IMR-90 (cell line): Measurements from ENCODE around the gene CSRP1. TPM values are rescaled to one million over a fixed set of nuclear protein-coding genes. Genes with fewer than 3 reads are reported as not detected.

Experiments
- ATAC-seq: fragments of 200-7000 bp; cut with Tn5 transposase; 2 replicates; pipeline ENCODE4 v1.9.1; 2020; ENCODE audit warnings: low read depth, mild to moderate bottlenecking, moderate library complexity
- BruUV-seq: library from RNA; stranded (reverse); fragments of 400-500 nt; replicated peaks from 2 replicates; lab custom pipeline; 2021; lab: Mats Ljungman, UMichigan
- CTCF ChIA-PET: fragments of 300-600 bp; formaldehyde crosslinking; extraction: SDS; loops from one replicate; lab custom pipeline; 2021; ENCODE audit warnings: antibody characterized with exemption; lab: Yijun Ruan, JAX
- POLR2A ChIA-PET: fragments of 300-600 bp; sonication (Branson Sonifier 250); formaldehyde crosslinking; loops from one replicate; lab custom pipeline; 2022; ENCODE audit warnings: antibody characterized with exemption; ENCODE audit not compliant: unreplicated experiment; lab: Charles Lee
- DNase-seq: peaks from one replicate; pipeline ENCODE4 v3.0.0; 2013
- H2AFZ ChIP-seq: replicated peaks from 2 replicates; pipeline ENCODE3; 2013; ENCODE audit warnings: low read length, mild to moderate bottlenecking; ENCODE audit not compliant: poor library complexity
- H2AK5ac ChIP-seq: 2 replicates; pipeline ENCODE4 v1.6.1; 2013; ENCODE audit warnings: low read depth, low read length, inconsistent platforms
- H2AK9ac ChIP-seq: replicated peaks from 2 replicates; pipeline ENCODE3; 2013; ENCODE audit warnings: mild to moderate bottlenecking, low read depth, low read length, moderate library complexity; ENCODE audit not compliant: poor library complexity
- H2BK120ac ChIP-seq: 2 replicates; pipeline ENCODE4 v1.6.1; 2013; ENCODE audit warnings: low read depth, low read length, inconsistent platforms
- H2BK15ac ChIP-seq: 3 replicates; pipeline ENCODE4 v1.6.1; 2013; ENCODE audit warnings: low read depth, low read length, inconsistent platforms
- H2BK20ac ChIP-seq: 2 replicates; pipeline ENCODE4 v1.6.1; 2013; ENCODE audit warnings: low read depth, mild to moderate bottlenecking, inconsistent platforms, low read length, moderate library complexity
- H2BK5ac ChIP-seq: 2 replicates; pipeline ENCODE4 v1.6.1; 2013; ENCODE audit warnings: mild to moderate bottlenecking, low read depth, low read length, inconsistent platforms; ENCODE audit not compliant: poor library complexity, severe bottlenecking
- H3K14ac ChIP-seq: replicated peaks from 2 replicates; pipeline ENCODE4 v1.6.1; 2013; ENCODE audit warnings: low read depth, low read length, inconsistent platforms
- H3K18ac ChIP-seq: 2 replicates; pipeline ENCODE4 v1.6.1; 2013; ENCODE audit warnings: low read depth, low read length, control low read depth
- H3K23ac ChIP-seq: 2 replicates; pipeline ENCODE4 v1.6.1; 2013; ENCODE audit warnings: low read depth, low read length, inconsistent platforms
- H3K27ac ChIP-seq: 2 replicates; pipeline ENCODE4 v1.5.1; 2013; ENCODE audit warnings: mild to moderate bottlenecking, control low read depth, low read length; ENCODE audit not compliant: insufficient read depth
- H3K27me3 ChIP-seq: 2 replicates; pipeline ENCODE4 v1.6.1; 2013; ENCODE audit warnings: low read length; ENCODE audit not compliant: control insufficient read depth, insufficient read depth
- H3K36me3 ChIP-seq: 2 replicates; pipeline ENCODE4 v1.6.1; 2013; ENCODE audit warnings: low read length, mixed read lengths; ENCODE audit not compliant: control insufficient read depth, insufficient read depth
- H3K4ac ChIP-seq: 2 replicates; pipeline ENCODE4 v1.6.1; 2013; ENCODE audit warnings: low read depth, low read length, inconsistent platforms
- H3K4me1 ChIP-seq: 2 replicates; pipeline ENCODE4 v1.6.1; 2013; ENCODE audit warnings: low read length, mixed read lengths; ENCODE audit not compliant: control insufficient read depth, insufficient read depth
- H3K4me2 ChIP-seq: 2 replicates; pipeline ENCODE4 v1.6.1; 2013; ENCODE audit warnings: low read depth, mild to moderate bottlenecking, control low read depth, low read length, moderate library complexity
- H3K4me3 ChIP-seq: 2 replicates; pipeline ENCODE4 v1.5.1; 2013; ENCODE audit warnings: low read depth, mild to moderate bottlenecking, control low read depth, low read length, moderate library complexity; ENCODE audit not compliant: insufficient read depth
- H3K56ac ChIP-seq: 2 replicates; pipeline ENCODE4 v1.6.1; 2013; ENCODE audit warnings: low read length, inconsistent platforms; ENCODE audit not compliant: insufficient read depth; ENCODE audit errors: extremely low read depth
- H3K79me1 ChIP-seq, 2 experiments: 2 replicates each; pipeline ENCODE4 v1.6.1; 2013; ENCODE audit warnings: low read length in 2 of 2, inconsistent platforms in 1 of 2, low read depth in 1 of 2
- H3K9ac ChIP-seq: 2 replicates; pipeline ENCODE4 v1.6.1; 2013; ENCODE audit warnings: low read depth, low read length, control low read depth
- H3K9me1 ChIP-seq: 2 replicates; pipeline ENCODE4 v1.6.1; 2013; ENCODE audit warnings: low read length, inconsistent platforms; ENCODE audit not compliant: insufficient read depth
- H3K9me3 ChIP-seq: 2 replicates; pipeline ENCODE4 v1.6.1; 2013; ENCODE audit warnings: low read length; ENCODE audit not compliant: control insufficient read depth, insufficient read depth
- H4K20me1 ChIP-seq: 2 replicates; pipeline ENCODE4 v1.6.1; 2013; ENCODE audit warnings: low read length, inconsistent platforms; ENCODE audit not compliant: insufficient read depth
- H4K5ac ChIP-seq: 2 replicates; pipeline ENCODE4 v1.6.1; 2013; ENCODE audit warnings: mild to moderate bottlenecking, low read depth, low read length, control low read depth
- H4K8ac ChIP-seq, 2 experiments: 2 replicates each; pipeline ENCODE4 v1.6.1; 2013; ENCODE audit warnings: low read depth in 2 of 2, low read length in 2 of 2, control low read depth in 1 of 2, inconsistent platforms in 1 of 2
- H4K91ac ChIP-seq: 2 replicates; pipeline ENCODE4 v1.6.1; 2013; ENCODE audit warnings: low read depth, low read length, inconsistent platforms; ENCODE audit not compliant: insufficient read depth
- BHLHE40 ChIP-seq: fragments of 150-350 bp; IDR thresholded peaks from 2 replicates; pipeline ENCODE4 v1.6.1; 2016; ENCODE audit warnings: mild to moderate bottlenecking, low read depth, low read length
- CEBPB ChIP-seq: IDR thresholded peaks from 2 replicates; pipeline ENCODE4 v1.6.1; 2012; ENCODE audit warnings: low read depth, low read length, improper control_type of control experiment
- FOS ChIP-seq: fragments of 150-350 bp; IDR thresholded peaks from 2 replicates; pipeline ENCODE4 v1.6.1; 2016; ENCODE audit warnings: low read depth, low read length
- MAFK ChIP-seq: IDR thresholded peaks from 2 replicates; pipeline ENCODE4 v1.6.1; 2012; ENCODE audit warnings: low read depth, low read length, improper control_type of control experiment
- MXI1 ChIP-seq: IDR thresholded peaks from 2 replicates; pipeline ENCODE4 v1.6.1; 2012; ENCODE audit warnings: low read depth, mild to moderate bottlenecking, low read length, moderate library complexity, borderline replicate concordance
- NFE2L2 ChIP-seq: fragments of 150-350 bp; IDR thresholded peaks from 2 replicates; pipeline ENCODE4 v1.6.1; 2016; ENCODE audit warnings: low read depth, mild to moderate bottlenecking, low read length
- POLR2A ChIP-seq: IDR thresholded peaks from 2 replicates; pipeline ENCODE4 v1.6.1; 2012; ENCODE audit warnings: mild to moderate bottlenecking, low read depth, low read length
- RFX5 ChIP-seq: IDR thresholded peaks from 2 replicates; pipeline ENCODE4 v1.8.0; 2012; ENCODE audit warnings: low read depth, mild to moderate bottlenecking, low read length, moderate library complexity
- SMC3 ChIP-seq: fragments of 150-350 bp; IDR thresholded peaks from 2 replicates; pipeline ENCODE4 v1.6.1; 2016; ENCODE audit warnings: low read depth, mild to moderate bottlenecking, antibody characterized with exemption, low read length, moderate library complexity
- WGBS, 2 experiments: methylation state at CpG; one replicate each; pipeline versions ENCODE4 v1.1.5 to v1.1.7; 2013; ENCODE audit warnings: missing lambda C conversion rate in 2 of 2; ENCODE audit not compliant: insufficient read length in 1 of 2; ENCODE audit errors: extremely low coverage in 2 of 2; 5-methylcytosine and 5-hydroxymethylcytosine counted together
- dilution Hi-C: fragments of 300-500 bp; cut with HindIII; formaldehyde crosslinking; loops from one replicate; pipeline ENCODE4 v1.14.3; 2018; ENCODE audit warnings: low sequenced_read_pairs; ENCODE audit not compliant: unreplicated experiment
- in situ Hi-C: fragments of 300-500 bp; cut with MboI; formaldehyde crosslinking; loops from 3 replicates; pipeline ENCODE4 v1.14.3; 2019; ENCODE audit warnings: low sequenced_read_pairs, inconsistent platforms, mixed read lengths
- intact Hi-C: fragments of 100-400 bp; cut with micrococcal nuclease; formaldehyde crosslinking; loops from 2 replicates; pipeline ENCODE4 v1.10.0; 2022
- polyA plus RNA-seq, 3 experiments: library from polyadenylated mRNA; depleted of rRNA; stranded (reverse); fragments of >200 nt; gene quantifications; 2 replicates each; pipeline ENCODE4 v1.2.3, GENCODE V29; 2012; ENCODE audit warnings: low replicate concordance in 1 of 3
- total RNA-seq: library from RNA; depleted of rRNA; stranded (reverse); fragments of >200 nt; gene quantifications from 2 replicates; pipeline ENCODE4 v1.2.3, GENCODE V29; 2012
- TF ChIP-seq, protein P1 (sequence below): conservative IDR thresholded peaks from 2 replicates; pipeline ENCODE4 v1.5.1; 2012; ENCODE audit warnings: mild to moderate bottlenecking, low read depth, low read length, improper control_type of control experiment

The CSRP1 gene
- total and polyA plus RNA-seq, 2 of the 4 experiments (the other 2 are of a cell fraction): 1,037 to 1,498 TPM

DNA sequence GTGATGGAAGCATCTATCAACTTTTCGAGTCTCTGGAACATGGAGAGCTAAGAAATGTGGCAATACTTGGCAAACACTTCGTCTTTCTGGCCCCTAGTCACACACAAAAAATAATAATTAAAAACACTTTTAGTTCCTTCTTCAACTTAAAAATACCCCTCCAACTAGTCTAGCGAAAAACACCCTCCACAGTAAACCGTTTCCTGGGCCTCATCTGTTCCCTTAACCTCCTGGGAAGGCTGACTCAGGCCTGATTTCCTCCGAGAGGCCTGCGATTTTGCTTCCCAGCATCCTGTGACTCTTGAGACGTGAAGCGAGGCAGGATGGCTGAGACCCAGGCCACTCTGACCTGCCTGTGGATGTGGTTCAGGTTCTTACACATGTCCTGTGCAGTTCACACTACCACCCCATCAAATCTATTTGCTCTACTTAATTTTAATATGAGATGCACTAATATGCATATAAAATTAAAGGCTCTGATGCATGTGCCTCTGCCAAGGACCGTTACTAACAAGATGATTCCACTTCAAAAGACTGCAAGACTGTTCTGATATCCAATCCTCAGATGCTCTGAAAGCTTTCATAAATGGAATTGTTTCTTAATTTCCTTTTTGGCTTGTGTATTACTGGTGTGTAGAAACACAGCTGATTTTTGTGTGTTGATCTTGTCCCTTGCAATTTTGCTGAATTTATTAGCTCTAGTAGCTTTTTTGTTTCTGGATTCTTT is 35.5 kb upstream of the CSRP1 start:
- DNase-seq (peak; percentile 84), ATAC-seq (0 out of 2 replicates have a peak, but pooled peaks have one; percentile 3)
- H3K4me1 ChIP-seq: peaks cover 27% of the 10 kb centered on the region
- no peaks in the 10 kb centered on the region for H3K27me3 ChIP-seq
- peak overlapping the region; percentile 77 for H3K4ac ChIP-seq
- peak overlapping the region; percentile 12 for H2AK5ac ChIP-seq
- peak overlapping the region; percentile 65 for H3K4me2 ChIP-seq
- peak overlapping the region; percentile 30 for H3K9ac ChIP-seq
- H3K14ac ChIP-seq: peak overlapping the region; percentile 76
- H2AK9ac ChIP-seq: peak overlapping the region; percentile 8
- peaks cover 14 to 68% of the 10 kb centered on the region in 2 experiments; a peak in 3 of 4 replicates for H3K79me1 ChIP-seq
- peak overlapping the region; percentile 79 for H2BK120ac ChIP-seq
- in situ Hi-C loops (loop anchor here (25.0 kb wide), 2 partner anchors 420 to 595 kb away; partner anchors contain the start of genes ARL8A and TIMM17A), intact Hi-C loops (no loop called here), dilution Hi-C loops (no loop called here)
- H2BK5ac ChIP-seq: peak overlapping the region; percentile 93
- peaks cover 3% of the 10 kb centered on the region; the same call in 1 of the 2 replicates for H4K20me1 ChIP-seq
- TF ChIP-seq RFX5 (no peak), FOS (no peak), CEBPB (peak; percentile 70), POLR2A (0 out of 2 replicates have a peak, but pooled peaks have one; percentile 28), BHLHE40 (no peak), SMC3 (no peak), MXI1 (no peak), MAFK (peak; percentile 22; the same call in 1 of the 2 replicates), NFE2L2 (no peak)
- TF ChIP-seq, protein P1, sequence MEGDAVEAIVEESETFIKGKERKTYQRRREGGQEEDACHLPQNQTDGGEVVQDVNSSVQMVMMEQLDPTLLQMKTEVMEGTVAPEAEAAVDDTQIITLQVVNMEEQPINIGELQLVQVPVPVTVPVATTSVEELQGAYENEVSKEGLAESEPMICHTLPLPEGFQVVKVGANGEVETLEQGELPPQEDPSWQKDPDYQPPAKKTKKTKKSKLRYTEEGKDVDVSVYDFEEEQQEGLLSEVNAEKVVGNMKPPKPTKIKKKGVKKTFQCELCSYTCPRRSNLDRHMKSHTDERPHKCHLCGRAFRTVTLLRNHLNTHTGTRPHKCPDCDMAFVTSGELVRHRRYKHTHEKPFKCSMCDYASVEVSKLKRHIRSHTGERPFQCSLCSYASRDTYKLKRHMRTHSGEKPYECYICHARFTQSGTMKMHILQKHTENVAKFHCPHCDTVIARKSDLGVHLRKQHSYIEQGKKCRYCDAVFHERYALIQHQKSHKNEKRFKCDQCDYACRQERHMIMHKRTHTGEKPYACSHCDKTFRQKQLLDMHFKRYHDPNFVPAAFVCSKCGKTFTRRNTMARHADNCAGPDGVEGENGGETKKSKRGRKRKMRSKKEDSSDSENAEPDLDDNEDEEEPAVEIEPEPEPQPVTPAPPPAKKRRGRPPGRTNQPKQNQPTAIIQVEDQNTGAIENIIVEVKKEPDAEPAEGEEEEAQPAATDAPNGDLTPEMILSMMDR: no peak
- H3K36me3 ChIP-seq: no peaks in the 10 kb centered on the region
- no peak overlapping the region for H3K4me3 ChIP-seq
- ChIA-PET POLR2A (no interaction called here), CTCF (interaction anchor here (0.7 kb wide), 1 partner anchor 29 kb away, joined by 7 read pairs; no protein-coding TSS in a partner anchor)
- peak overlapping the region; percentile 90 for H3K27ac ChIP-seq
- peak overlapping the region; percentile 77 for H3K18ac ChIP-seq
- peak overlapping the region; percentile 76 for H3K23ac ChIP-seq
- H2BK15ac ChIP-seq: peak overlapping the region; percentile 18; the same call in 1 of the 3 replicates
- no TSS peak for BruUV-seq
- H4K91ac ChIP-seq: peak overlapping the region; percentile 81
- peak overlapping the region; percentile 43 to 76; a peak in 3 of 4 replicates for H4K8ac ChIP-seq
- H2BK20ac ChIP-seq: peak overlapping the region; percentile 45
- H3K9me3 ChIP-seq: no peaks in the 10 kb centered on the region
- WGBS, 2 experiments: 44% methylated on average over 7 of the region's 9 CpGs; no CpG with 5 or more reads in 1 of the 2 experiments
- peak overlapping the region; percentile 60 for H3K56ac ChIP-seq
- peaks cover 13% of the 10 kb centered on the region for H3K9me1 ChIP-seq
- peak overlapping the region; percentile 45 for H2AFZ ChIP-seq
- H4K5ac ChIP-seq: peak overlapping the region; percentile 87
